Stimulated activated CD8-positive, alpha-beta memory T cell treated with anti-CD3 and anti-CD28 coated beads, Interleukin-4, amount 100 ng/mL, for 24 hours (primary cell): ENCODE results near the gene GAST.
A peak's percentile ranks its signal among the peaks of the same experiment; 100 is the strongest.

Experiments
- DNase-seq: peaks from one replicate; pipeline ENCODE4 v3.0.0-alpha.2; 2020; ENCODE audit warnings: low read depth

Gene GAST

DNA sequence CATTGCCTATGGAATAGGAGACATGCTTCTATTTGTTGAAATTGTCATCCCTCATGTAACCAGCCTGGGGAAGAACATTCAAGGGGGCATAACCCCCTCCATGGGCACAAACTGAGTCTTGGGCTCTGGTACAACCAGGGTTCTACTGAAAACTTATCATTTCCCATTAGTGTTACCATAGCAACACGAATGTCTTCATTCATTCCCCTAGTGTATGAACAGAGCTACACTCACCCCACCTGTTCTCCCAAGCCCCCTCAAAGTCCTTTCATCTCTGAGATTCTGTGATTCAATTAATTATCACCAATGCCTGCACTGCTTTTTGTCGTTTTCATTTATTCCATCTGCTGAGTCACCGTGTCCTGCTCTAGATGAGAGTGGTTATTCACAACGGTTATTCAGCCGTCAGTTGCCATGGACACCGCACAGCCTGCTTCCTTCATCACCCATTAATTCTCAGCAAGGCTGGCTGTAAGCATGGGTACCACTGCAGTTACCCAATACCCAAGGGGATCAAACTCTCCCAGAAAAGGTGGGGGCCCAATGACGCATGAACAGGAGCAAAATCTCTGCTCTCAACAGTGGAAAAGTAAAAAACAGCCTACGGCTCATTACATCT is 1.6 kb upstream of the GAST start:
- DNase-seq, result no peak

- DNase-seq, result no peak
Observed at GRCh38 chr17:41717408-41718286, 5.5 kb downstream of the GAST start.

DNA sequence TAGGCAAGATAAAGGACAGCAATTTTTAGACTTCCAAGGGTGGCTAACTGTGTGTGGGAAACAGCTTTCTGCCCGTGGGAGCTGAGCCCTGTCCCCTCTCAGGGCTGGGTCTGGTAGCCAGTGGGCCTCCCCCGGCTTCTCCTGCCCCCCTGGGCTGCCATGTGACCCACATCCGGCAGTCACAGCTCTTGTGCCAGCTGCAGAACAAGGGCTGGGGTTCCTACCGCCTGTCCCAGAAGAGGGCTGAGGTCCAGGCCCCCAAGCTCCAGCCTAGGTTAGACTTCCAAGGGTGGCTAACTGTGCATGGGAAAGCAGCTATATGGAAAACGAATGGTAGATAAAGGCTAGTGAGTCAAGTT is 6.1 kb downstream of the GAST start:
- no peak for DNase-seq

GRCh38 chr17:41722231-41722630 is 10.1 kb downstream of the GAST start:
- DNase-seq, result no peak

GRCh38 chr17:41723801-41724475 is 11.8 kb downstream of the GAST start:
- DNase-seq, result no peak

DNA sequence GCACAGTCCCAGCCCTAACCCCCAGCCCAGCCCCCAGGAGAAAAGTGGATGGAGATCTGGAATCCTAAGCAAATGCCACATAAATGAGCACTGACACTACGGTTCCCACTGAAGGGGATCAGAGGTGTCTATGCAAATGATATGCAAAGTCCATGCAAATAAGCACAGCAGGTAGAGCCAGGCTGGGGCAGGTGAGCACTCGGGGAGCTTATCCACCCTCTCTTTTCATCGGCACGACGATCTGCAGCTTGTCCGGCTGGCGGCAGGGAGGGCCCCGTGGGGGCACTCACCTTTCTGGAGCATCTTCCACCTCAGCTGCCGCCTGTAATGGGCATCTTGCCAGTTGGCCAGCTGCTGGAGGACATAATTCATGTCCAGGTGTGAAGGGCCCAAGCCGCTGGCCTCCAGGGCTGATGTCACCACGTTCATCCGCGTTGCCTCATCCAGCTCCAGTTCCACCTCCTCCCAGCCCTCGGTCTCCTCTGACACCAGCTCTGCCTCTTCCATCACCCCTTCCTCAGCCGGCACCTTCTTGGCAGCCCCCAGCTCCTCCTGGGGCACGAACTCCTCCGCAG is 12.4 kb downstream of the GAST start:
- DNase-seq, result no peak

GRCh38 chr17:41725134-41725533 is 13.0 kb downstream of the GAST start:
- no peak for DNase-seq

DNA sequence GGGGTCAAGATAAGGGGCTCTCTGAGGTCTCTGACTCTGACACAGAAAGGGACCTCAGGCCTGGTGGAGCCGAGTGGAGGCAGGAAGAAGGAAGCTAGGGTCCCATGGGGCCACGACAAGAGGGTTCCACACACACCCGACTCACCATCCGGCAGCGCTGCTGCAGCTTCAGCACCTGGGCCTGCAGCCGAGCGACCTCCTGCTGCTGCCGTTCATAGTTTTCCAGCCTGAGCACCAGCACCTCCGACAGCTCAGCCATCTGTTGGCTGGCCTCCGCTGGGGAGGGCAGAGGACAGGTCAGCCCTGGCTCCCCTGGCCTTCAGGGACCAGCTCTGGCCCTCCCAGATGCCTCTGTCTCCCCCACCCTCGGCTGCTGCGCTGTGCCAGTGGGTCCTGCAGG is 15.9 kb downstream of the GAST start:
- DNase-seq, result no peak

DNA sequence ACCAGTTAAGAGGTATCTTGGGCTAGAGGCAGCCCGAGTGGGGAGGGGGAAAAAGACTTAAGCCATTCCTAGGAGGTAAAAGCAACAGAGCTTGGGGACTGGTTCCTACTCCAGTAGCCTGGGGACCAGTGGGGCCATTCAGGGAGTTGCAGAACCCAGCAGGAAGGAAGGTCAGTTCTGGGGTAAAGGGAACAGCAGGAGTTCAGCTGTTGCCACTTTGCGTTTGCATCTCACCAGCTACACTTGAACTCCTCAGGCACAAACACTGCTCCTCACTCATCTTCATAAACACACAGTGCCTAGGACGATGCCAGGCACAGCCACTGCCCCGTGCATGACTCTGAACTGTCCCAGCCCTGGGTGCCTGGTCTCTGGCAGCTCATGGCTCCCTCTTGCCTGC is 18.3 kb downstream of the GAST start:
- DNase-seq, result no peak

DNA sequence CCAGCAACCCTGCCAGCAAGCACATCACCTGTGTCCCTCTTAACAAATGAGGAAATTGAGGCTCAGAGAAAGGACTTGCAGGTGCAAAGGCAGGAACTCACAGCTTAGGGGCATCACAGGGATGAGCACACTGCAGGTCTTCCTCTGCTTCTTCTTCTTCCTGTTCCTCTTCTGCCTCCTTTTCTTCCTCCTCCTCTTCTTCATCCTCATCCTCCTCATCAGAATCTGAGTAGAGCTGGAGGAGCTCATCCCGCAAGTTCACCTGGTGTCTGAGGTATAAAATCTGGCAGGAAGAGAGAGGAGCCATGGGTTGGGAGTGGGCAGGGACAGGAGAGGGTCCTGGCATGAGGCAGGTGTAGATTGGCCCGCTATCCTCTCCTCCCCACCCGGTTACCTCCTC is 19.7 kb downstream of the GAST start:
- no peak for DNase-seq

DNA sequence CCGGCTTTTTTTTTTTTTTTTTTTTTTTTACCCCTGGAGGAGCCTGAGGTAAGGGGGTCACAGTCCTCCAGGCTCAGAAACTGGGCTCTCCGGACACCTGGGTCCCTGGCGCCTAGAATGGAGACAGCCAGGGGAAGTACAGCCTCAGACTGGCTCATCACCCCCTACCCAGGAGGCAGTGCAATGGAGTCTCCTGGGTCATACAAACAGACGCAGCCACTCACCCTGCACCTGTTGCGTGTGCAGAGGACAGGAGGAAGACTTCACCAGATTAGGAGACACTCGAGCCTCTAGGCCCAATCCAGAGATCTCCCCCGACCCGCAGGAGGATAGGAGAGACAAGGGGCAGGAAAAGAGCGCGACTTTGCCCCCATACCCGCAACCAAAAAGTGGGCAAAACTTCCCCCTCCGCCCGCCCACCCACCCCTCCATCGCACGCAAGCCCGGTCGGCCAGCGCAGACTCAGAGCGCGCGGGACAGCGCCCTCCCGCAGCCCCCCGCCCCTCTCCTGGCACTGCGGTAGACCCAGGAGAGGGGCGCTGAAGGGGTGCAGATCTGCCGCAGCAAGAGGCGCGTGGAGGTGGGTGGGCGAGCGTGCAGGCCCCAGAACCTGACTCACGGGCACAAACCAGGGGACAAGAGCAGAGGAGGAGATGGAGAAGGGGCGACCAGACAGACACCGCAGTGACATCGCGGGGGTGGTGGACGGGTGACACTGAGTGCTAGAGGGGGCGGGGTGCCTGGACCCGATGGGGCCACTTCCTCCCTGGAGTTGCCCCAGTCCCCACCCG is 21.4 kb downstream of the GAST start:
- no peak for DNase-seq

GRCh38 chr17:41734139-41734948 is 22.2 kb downstream of the GAST start, which contains the start of gene HAP1:
HAP1 (minus strand) TSS chr17:41734643; CDS start chr17:41734634, 9 bp downstream.
- no peak for DNase-seq

DNA sequence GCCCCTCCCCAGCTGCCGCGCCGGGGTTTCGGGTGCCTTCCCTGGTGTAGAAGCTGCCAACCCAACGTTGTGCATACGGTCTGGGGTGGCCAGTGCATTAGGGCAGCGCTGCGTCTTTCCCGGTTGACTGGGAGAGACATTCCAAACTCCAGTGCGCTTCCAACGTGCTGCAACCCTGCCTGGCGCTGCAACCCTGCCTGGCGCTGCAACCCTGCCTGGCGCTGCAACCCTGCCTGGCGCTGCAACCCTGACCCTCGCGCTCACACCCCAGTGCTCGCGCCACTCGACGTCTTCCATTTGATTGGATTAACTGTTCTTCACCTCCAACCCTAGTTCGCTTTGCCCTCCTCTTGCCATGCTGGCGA is 22.8 kb downstream of the GAST start:
- no peak for DNase-seq

GRCh38 chr17:41735744-41736143 is 23.6 kb downstream of the GAST start:
- DNase-seq, result no peak

GRCh38 chr17:41736983-41737679 is 25.0 kb downstream of the GAST start:
- no peak for DNase-seq

- DNase-seq, result no peak
Observed at GRCh38 chr17:41737680-41738023, 25.5 kb downstream of the GAST start.

DNA sequence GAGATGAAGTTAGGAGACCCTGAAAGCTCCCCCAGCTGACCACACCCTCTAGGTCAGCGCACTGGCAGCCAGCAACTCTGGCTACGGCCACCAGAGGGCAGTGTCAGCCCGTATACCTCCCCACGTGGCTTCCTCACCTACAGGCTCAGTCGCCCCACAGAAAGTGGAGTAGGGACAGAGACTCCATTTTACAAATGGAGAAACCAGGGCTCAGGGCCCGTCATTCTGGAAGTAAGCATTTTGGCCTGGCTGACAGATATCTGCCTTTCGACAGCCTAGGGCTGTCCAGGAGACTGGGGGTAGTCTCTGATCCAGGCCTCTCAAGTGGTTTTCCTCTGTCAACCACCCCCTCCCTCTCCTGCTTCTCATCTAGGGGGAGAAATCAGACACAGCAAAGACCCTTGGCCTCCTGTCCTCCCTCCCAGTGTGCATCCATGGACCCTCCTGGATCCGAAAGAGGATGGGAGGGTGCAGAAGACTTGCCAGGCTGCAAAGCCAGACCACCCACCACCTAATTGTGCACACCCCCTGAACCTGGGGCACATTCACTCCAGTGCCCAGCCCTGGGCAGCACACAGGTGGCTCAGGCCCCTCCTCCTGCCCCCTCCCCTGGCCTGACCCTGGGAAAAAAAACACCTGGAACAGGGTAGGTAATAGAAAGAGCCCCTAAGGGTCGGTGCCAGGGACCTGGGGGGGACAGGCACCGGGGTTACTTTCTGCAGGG is 26.1 kb downstream of the GAST start:
- peak; percentile 59 for DNase-seq

DNA sequence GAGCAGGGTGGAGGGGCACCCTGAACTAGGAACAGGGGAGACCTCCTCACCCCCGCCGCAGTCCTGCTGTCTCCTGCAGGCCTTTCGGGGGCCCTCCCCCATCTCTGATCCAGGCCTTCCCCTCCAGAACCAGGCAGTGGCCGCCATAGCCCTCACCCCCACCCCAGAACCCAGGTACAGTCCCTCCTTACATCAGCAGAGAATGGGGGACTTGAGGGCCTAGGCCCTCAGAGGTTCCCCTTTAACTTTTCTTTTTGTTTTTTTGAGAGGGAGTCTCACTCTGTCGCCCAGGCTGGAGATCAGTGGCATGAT is 26.6 kb downstream of the GAST start:
- DNase-seq, result no peak

DNA sequence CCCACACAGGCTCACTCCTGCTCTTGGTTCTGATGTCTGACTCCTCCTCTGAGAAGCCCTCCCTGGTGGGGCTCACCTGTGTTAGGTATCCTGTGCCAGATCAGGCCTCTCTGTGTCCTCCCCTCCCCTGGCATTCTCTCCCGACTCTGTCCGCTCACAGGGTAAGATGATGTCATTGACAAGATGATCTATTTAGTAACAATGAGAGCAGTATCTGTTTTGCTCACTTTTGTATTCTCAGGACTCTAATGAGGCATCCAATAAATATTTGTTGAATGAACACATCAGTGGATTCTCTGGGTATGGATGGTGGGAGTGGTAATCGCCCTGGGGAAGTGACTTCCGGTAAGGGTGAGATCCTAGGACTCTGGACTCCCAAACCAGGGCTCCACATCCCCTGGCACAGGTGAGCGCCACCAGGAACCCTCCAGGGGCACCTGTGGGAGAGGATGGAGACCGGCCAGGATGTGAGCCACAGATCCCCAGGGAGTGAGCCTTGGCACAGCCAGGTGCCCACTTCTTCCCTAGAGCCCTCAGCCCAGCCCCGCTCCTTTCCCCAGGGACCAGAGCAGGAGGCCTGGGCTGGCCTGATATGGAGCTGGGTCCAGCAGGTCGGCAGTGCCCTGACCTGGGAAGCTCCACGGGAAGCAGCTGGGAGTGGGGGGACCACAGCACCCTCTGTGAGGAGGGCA is 27.7 kb downstream of the GAST start:
- DNase-seq, result no peak

DNA sequence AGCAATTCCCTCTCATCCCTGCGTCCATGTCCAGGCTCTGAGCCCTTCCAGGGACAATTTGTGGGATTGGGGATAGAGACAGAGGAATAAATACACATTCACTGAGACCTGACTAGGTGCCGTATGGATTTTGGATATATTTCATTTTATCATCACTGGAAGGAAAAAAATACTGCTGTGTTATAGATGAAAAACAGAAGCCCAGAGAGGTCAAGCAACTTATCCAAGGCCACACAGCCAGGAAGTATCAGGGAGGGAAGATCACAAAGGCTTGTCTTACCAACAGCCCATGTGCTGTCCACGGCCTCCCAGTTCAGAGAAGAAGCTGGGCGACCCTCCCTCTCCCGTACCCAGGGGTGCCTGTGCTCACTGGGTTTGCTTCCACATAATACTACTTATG is 28.4 kb downstream of the GAST start:
- DNase-seq, result no peak
